Esophagus (tissue), 2 donors: ENCODE data around the gene PGAM4. TPM values are rescaled to one million over a fixed set of nuclear protein-coding genes. Genes with fewer than 3 reads are reported as not detected.
"Not testable (repeated sequence)": the region's sequence is repeated elsewhere in the genome, so short reads cannot be mapped to it uniquely, and the experiment has no call there.

Experiments
- H3K27ac ChIP-seq, 2 donors: one replicate each; pipeline ENCODE4 v1.5.1; 2013; ENCODE audit warnings: low read depth in 2 of 2, mild to moderate bottlenecking in 2 of 2, inconsistent platforms in 1 of 2, low read length in 1 of 2, moderate library complexity in 1 of 2
- H3K27me3 ChIP-seq, 2 donors: one replicate each; pipeline ENCODE4 v1.6.1; 2013; ENCODE audit warnings: low read length in 2 of 2, control low read depth in 1 of 2, mild to moderate bottlenecking in 1 of 2; ENCODE audit not compliant: insufficient read depth in 2 of 2, control insufficient read depth in 1 of 2
- H3K36me3 ChIP-seq, 2 donors: one replicate each; pipeline ENCODE4 v1.6.1; 2013; ENCODE audit warnings: low read length in 1 of 2; ENCODE audit not compliant: control insufficient read depth in 2 of 2, insufficient read depth in 2 of 2
- H3K4me1 ChIP-seq, 2 donors: one replicate each; pipeline ENCODE4 v1.6.1; 2013; ENCODE audit warnings: low read length in 1 of 2; ENCODE audit not compliant: control insufficient read depth in 2 of 2, insufficient read depth in 2 of 2
- H3K4me3 ChIP-seq, 2 donors: one replicate each; pipeline ENCODE4 v1.5.1; 2013; ENCODE audit warnings: low read length in 2 of 2, mild to moderate bottlenecking in 2 of 2, low read depth in 1 of 2, moderate library complexity in 1 of 2
- H3K9me3 ChIP-seq, 2 donors: one replicate each; pipeline ENCODE4 v1.6.1; 2013; ENCODE audit warnings: mild to moderate bottlenecking in 2 of 2, low read depth in 1 of 2, low read length in 1 of 2, moderate library complexity in 1 of 2; ENCODE audit not compliant: control insufficient read depth in 2 of 2, insufficient read depth in 1 of 2
- WGBS, 2 donors: extraction: QIAGEN DNeasy Blood & Tissue Kit; methylation state at CpG; one replicate each; pipeline ENCODE4 v1.1.7; 2013; 5-methylcytosine and 5-hydroxymethylcytosine counted together
- polyA plus RNA-seq, 2 donors: library from polyadenylated mRNA; stranded (reverse); fragments of 200-250 nt; gene quantifications; one replicate each; pipeline ENCODE4 v1.2.3, GENCODE V29; 2013
- donor health status: healthy with polysubstance abuse.
- donor health status: Bipolar disorder and iron deficiency.

PGAM4 gene
- polyA plus RNA-seq, 2 donors: not detected

DNA sequence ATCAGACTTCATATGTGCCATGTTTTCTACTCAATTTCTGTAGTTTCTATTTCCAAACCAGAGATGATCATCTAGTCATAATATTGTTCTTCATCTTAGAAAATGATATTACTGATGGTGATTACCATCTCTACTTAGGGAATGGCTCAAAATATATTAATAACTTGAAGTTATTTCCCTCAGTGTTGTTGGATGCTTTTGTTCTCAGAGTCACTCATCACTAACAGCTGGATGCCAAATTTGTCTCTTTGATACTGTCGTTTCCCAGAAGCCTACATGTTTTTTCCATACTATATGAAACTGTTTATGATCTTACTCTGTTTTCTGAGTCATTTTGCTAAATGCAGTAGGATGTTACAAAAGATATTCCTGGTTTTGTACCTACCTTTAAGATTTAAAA lies 8.9 kb downstream of the PGAM4 start:
- no peaks in the 10 kb centered on the region for H3K9me3 ChIP-seq
- 29 to 41% methylated on average over 1 of the region's 1 CpG for WGBS, 2 donors

DNA sequence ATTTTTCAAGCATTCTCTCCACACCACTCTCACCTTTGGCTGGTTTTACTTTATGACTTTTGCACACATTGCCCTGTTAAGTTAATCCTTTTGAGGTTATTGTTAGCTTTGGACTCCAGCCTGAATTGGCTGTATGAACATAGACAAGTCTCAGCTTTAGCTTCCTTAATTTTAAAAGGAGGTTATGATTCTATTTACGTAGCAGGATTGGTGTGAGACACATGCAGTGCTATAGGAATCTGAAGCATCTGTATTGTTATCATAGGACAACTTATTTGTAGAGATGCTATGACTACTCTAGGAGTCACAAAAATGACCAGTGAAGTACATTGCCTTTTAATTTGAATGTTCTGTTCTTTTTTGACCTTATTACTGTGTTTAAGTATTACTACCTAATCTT lies 15.7 kb downstream of the PGAM4 start:
- no peaks in the 10 kb centered on the region for H3K27me3 ChIP-seq
- H3K36me3 ChIP-seq: no peaks in the 10 kb centered on the region
- H3K4me3 ChIP-seq: no peak overlapping the region
- H3K4me1 ChIP-seq: no peaks in the 10 kb centered on the region
- no peak overlapping the region for H3K27ac ChIP-seq
- no peaks in the 10 kb centered on the region for H3K9me3 ChIP-seq
- WGBS, 2 donors: 38 to 47% methylated on average over 1 of the region's 1 CpG

More for the DNA sequence above, 8.9 kb downstream of the PGAM4 start:
- Histone ChIP-seq H3K4me1 (no peaks in the 10 kb centered on the region), H3K36me3 (no peaks in the 10 kb centered on the region), H3K27ac (no peak overlapping the region), H3K4me3 (no peak overlapping the region), H3K27me3 (no peaks in the 10 kb centered on the region)

DNA sequence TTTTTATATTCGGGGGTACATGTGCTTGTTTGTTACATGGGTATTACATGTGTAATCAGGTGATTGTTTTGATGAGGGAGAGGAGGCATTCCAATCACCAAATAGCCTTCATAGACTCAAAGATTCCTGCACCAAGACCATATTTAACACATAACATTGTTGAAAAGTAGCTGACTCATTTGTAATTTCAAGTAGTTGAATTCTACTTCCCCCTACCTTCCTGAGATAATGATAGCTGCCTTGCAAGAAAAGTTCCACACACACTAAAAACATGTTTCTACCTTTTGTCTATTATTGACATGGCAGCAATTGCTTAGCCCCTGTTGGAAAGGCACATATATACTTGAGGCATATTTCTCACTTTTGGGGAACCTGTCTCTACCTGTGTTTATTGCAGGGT lies 16.1 kb downstream of the PGAM4 start:
- WGBS, 2 donors: 30 to 36% methylated on average over 1 of the region's 1 CpG

DNA sequence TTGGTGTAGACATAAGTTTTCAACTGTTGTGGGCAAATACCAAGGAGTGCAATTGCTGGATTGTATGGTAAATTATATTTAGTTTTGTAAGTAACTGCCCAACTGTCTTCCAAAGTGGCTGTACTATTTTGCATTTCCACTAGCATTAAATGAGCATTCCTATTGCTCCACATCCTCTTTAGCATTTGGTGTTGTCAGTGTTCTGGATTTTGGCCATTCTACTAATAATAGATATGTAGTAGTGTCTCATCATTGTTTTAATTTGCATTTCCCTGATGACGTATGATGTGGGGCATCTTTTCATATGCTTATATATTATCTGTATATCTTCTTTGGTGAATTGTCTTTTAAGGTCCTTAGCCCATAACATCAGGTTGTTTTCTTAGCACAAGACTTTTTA lies 17.3 kb downstream of the PGAM4 start:
- H3K27me3 ChIP-seq: no peaks in the 10 kb centered on the region
- H3K27ac ChIP-seq: no peak overlapping the region
- no peaks in the 10 kb centered on the region for H3K4me1 ChIP-seq
- H3K36me3 ChIP-seq: no peaks in the 10 kb centered on the region
- no peak overlapping the region for H3K4me3 ChIP-seq
- WGBS, 2 donors: 46 to 74% methylated on average over 1 of the region's 1 CpG
- no peaks in the 10 kb centered on the region for H3K9me3 ChIP-seq

More for the DNA sequence above, 16.1 kb downstream of the PGAM4 start:
- no peaks in the 10 kb centered on the region for H3K27me3 ChIP-seq
- H3K9me3 ChIP-seq: no peaks in the 10 kb centered on the region
- no peaks in the 10 kb centered on the region for H3K4me1 ChIP-seq
- no peaks in the 10 kb centered on the region for H3K36me3 ChIP-seq
- H3K27ac ChIP-seq: no peak overlapping the region
- no peak overlapping the region for H3K4me3 ChIP-seq

DNA sequence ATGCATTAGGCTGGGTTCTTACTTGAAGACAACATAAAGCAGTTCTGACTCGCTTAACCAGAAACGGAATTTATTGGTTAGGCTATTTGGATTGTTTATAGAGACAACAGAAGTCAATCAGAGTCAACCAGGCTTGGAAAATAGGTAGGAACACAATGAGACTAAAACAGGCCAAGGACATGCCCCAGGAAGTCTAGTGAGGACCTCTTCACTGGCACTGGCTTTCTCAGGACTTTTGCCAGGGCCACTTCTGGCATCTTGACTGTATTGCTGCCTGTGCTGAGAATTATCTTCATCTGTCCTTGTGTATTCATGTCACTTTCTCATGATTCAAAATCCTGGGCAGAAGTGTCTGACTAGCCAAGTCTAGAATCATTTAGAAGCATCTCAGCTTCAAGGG lies 19.6 kb downstream of the PGAM4 start:
- Histone ChIP-seq H3K27ac (no peak overlapping the region), H3K27me3 (no peaks in the 10 kb centered on the region), H3K36me3 (no peaks in the 10 kb centered on the region), H3K9me3 (no peaks in the 10 kb centered on the region), H3K4me3 (no peak overlapping the region), H3K4me1 (no peaks in the 10 kb centered on the region)
- 42 to 51% methylated on average over 2 of the region's 2 CpGs for WGBS, 2 donors

DNA sequence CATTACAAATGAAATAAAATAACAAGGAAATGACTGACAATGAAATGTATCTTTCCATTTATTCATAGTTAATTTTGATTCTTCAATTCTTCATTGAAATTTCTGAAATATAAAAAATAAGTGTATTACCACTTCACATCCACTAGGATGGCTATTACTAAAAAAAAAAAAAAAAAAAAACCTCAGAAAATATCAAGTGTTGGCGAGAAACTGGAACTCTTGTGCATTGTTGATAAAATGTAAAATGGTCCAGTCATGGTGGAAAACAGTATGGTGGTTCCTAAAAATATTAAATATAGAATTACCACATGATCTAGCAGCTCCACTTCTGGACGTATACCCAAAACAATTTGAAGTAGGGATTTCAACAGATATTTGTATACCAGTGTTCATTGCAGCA lies 22.9 kb downstream of the PGAM4 start:
- H3K4me3 ChIP-seq: no peak overlapping the region
- WGBS, 2 donors: 84 to 92% methylated on average over 2 of the region's 2 CpGs

DNA sequence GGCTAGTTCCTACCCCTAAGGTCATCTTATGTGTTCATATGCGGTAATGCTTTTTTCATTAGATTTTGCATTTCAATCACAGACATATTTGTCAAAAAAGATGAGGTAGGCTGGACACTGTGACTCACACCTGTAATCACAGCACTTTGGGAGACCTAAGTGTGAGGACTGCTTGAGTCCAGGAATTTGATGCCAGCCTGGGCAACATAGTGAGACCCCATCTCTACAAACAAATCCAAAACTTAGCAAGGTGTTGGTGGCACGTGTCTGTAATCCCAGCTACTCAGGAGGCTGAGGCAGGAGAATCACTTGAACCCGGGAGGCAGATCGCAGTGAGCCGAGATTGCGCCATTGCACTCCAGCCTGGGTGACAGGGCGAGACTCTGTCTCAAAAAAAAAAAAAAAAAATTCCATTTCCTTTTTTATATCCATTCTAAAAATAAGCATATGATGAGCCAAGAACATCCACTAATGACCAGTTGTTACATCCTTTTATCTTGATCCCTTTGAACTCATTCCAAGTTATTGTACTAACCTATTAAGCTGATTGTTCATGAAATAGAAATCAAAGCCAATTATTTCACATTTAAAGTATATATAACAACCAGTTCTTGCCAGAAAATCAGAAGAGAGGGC lies 23.4 kb downstream of the PGAM4 start:
- Histone ChIP-seq H3K9me3 (no peaks in the 10 kb centered on the region), H3K36me3 (no peaks in the 10 kb centered on the region), H3K4me1 (no peaks in the 10 kb centered on the region), H3K4me3 (no peak overlapping the region), H3K27ac (no peak overlapping the region), H3K27me3 (no peaks in the 10 kb centered on the region)
- WGBS, 2 donors: 72 to 78% methylated on average over 7 of the region's 7 CpGs

More for the DNA sequence above, 22.9 kb downstream of the PGAM4 start:
- Histone ChIP-seq H3K9me3 (no peaks in the 10 kb centered on the region), H3K27ac (no peak overlapping the region), H3K36me3 (no peaks in the 10 kb centered on the region), H3K4me1 (no peaks in the 10 kb centered on the region), H3K27me3 (no peaks in the 10 kb centered on the region)

DNA sequence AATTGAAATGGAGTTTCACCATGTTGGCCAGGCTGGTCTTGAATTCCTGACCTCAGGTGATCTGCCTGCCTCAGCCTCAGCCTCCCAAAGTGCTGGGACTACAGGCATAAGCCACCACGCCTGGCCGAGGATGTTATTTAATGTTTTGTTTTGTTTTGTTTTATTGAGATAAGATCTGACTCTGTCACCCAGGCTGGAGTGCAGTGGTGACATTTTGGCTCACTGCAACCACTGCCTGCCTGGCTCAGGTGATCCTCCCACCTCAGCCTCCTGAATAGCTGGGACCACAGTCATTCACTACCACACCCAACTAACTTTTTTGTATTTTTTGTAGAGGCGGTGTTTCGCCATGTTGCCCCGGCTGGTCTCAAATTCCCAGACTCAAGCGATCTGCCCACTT lies 24.4 kb downstream of the PGAM4 start:
- H3K9me3 ChIP-seq, H3K4me3 ChIP-seq, H3K36me3 ChIP-seq, H3K4me1 ChIP-seq, H3K27ac ChIP-seq, H3K27me3 ChIP-seq: not testable (repeated sequence)
- 92 to 96% methylated on average over 6 of the region's 6 CpGs for WGBS, 2 donors

DNA sequence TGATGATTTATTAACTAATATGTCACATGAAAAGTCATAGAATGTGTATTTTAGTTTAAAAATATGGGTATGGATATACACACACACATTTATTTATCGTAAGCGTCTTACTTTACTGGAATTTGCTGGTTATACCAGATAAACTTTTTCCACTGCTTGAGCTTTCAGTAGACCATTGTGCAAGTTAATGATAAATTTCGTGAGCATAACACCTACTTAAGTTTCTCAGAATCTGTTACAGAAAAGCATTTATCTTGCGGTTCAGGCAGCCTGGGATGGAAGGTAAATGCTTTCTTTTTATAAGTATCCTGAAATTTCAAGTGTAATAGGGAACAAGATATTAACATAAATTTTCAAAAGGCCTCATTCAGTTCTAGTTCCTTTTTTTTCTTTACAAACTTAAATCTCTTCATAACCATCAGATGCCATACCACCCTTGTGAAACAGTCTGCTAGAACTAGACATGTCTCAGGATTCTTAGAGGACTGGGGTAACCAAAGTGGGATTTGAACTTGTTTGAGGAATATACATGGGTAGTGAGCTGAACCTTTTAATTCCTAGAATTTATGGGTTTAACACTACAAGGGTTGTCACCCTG lies 31.3 kb downstream of the PGAM4 start:
- WGBS, 2 donors: 72 to 90% methylated on average over 4 of the region's 4 CpGs
- Histone ChIP-seq H3K9me3 (no peaks in the 10 kb centered on the region), H3K36me3 (no peaks in the 10 kb centered on the region), H3K4me1 (no peaks in the 10 kb centered on the region), H3K27me3 (no peaks in the 10 kb centered on the region), H3K4me3 (no peak overlapping the region), H3K27ac (no peak overlapping the region)

DNA sequence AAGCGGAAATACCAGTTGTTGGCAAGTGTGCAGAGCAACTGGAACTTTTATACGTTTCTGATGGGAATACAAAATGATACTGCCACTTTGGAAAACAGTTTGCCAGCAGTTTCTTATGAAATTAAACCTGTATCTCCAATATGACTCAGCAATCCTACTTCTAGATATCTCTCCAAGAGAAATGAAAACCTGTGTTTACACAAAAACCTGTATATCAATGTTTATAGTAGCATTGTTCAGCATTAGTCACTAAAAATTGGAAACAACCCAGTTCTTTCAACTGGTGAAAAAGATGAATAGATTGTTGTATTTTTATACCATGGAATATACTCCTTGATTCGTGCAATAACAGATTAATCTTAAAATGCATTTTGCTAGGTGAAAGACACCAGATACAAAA lies 32.1 kb downstream of the PGAM4 start:
- WGBS, 2 donors: 27 to 32% methylated on average over 3 of the region's 3 CpGs

More for the DNA sequence above, 32.1 kb downstream of the PGAM4 start:
- H3K4me3 ChIP-seq: peak overlapping the region in 1 of 2 donors; percentile 3
- H3K4me1 ChIP-seq: no peaks in the 10 kb centered on the region
- no peaks in the 10 kb centered on the region for H3K9me3 ChIP-seq
- no peak overlapping the region for H3K27ac ChIP-seq
- H3K27me3 ChIP-seq: no peaks in the 10 kb centered on the region
- H3K36me3 ChIP-seq: no peaks in the 10 kb centered on the region
